HepG2 (cell line): ENCODE results near the gene SLC2A4. TPM values are rescaled to one million over a fixed set of nuclear protein-coding genes. Genes with fewer than 3 reads are reported as not detected.

Experiments used
- ATAD3A ChIP-seq: sonication (generic); formaldehyde crosslinking; IDR thresholded peaks from 2 replicates; pipeline ENCODE4 v1.4.0; 2020; ENCODE audit warnings: missing genetic modification reagents
- ATF2 ChIP-seq: sonication (generic); formaldehyde crosslinking; IDR thresholded peaks from 2 replicates; pipeline ENCODE4 v1.4.0; 2020; ENCODE audit warnings: missing genetic modification reagents
- HINFP ChIP-seq: sonication (generic); formaldehyde crosslinking; IDR thresholded peaks from 2 replicates; pipeline ENCODE4 v1.4.0; 2020; ENCODE audit warnings: low read depth, mild to moderate bottlenecking, missing genetic modification reagents
- KAT2B ChIP-seq: fragments of 150-350 bp; IDR thresholded peaks from 2 replicates; pipeline ENCODE4 v1.6.1; 2014; ENCODE audit warnings: low read depth, low read length, borderline replicate concordance
- MLLT10 ChIP-seq: sonication (generic); formaldehyde crosslinking; IDR thresholded peaks from 2 replicates; pipeline ENCODE4 v1.4.0; 2020; ENCODE audit warnings: missing genetic modification reagents
- PREB ChIP-seq: sonication (generic); formaldehyde crosslinking; IDR thresholded peaks from 2 replicates; pipeline ENCODE4 v1.4.0; 2020; ENCODE audit warnings: missing genetic modification reagents
- RELA ChIP-seq: sonication (generic); formaldehyde crosslinking; IDR thresholded peaks from 2 replicates; pipeline ENCODE4 v1.4.0; 2020; ENCODE audit warnings: missing genetic modification reagents
- SKI ChIP-seq: fragments of 450-650 bp; IDR thresholded peaks from one replicate; pipeline ENCODE4 v1.6.1; 2018; ENCODE audit warnings: mild to moderate bottlenecking; ENCODE audit not compliant: partially characterized antibody
- SP140L ChIP-seq: sonication (generic); formaldehyde crosslinking; IDR thresholded peaks from 2 replicates; pipeline ENCODE4 v1.4.0; 2020; ENCODE audit warnings: missing genetic modification reagents, borderline replicate concordance
- TBP ChIP-seq: sonication (generic); formaldehyde crosslinking; IDR thresholded peaks from 2 replicates; pipeline ENCODE4 v1.5.0; 2020; ENCODE audit warnings: missing genetic modification reagents
- ZBTB40 ChIP-seq, 2 experiments: fragments of 450-650 bp in 1 of 2; sonication (generic) in 1 of 2; formaldehyde crosslinking in 1 of 2; IDR thresholded peaks; 2 replicates each; pipeline versions ENCODE4 v1.6.1 to v1.8.0; 2016 to 2022; ENCODE audit warnings: antibody characterized with exemption in 1 of 2, mild to moderate bottlenecking in 1 of 2, missing genetic modification reagents in 1 of 2
- ZNF292 ChIP-seq: sonication (generic); formaldehyde crosslinking; IDR thresholded peaks from 2 replicates; pipeline ENCODE4 v1.8.1; 2022; ENCODE audit warnings: mild to moderate bottlenecking, low read depth, missing genetic modification reagents, borderline replicate concordance
- ZNF605 ChIP-seq: sonication (generic); formaldehyde crosslinking; IDR thresholded peaks from 2 replicates; pipeline ENCODE4 v1.8.0; 2022; ENCODE audit warnings: mild to moderate bottlenecking, missing genetic modification reagents
- ZNF678 ChIP-seq: sonication (generic); formaldehyde crosslinking; IDR thresholded peaks from 2 replicates; pipeline ENCODE4 v1.4.0; 2020; ENCODE audit warnings: mild to moderate bottlenecking, missing genetic modification reagents
- ZNF773 ChIP-seq: sonication (generic); formaldehyde crosslinking; IDR thresholded peaks from 2 replicates; pipeline ENCODE4 v1.4.0; 2020; ENCODE audit warnings: missing genetic modification reagents, borderline replicate concordance
- polyA plus RNA-seq, 8 experiments: library from polyadenylated mRNA; depleted of rRNA in 3 of 8; stranded (reverse) in 7 of 8; unstranded in 1 of 8; fragments of >200 nt; fragmentation: Illumina TruSeq in 4 of 8; extraction: Trizol in 4 of 8; gene quantifications; 2 replicates each; pipeline versions ENCODE4 v1.2.1 to v1.2.3, GENCODE V29; 2011 to 2016; ENCODE audit warnings: low read depth in 4 of 8, missing spikeins in 1 of 8, mixed read lengths in 1 of 8; ENCODE audit not compliant: insufficient read depth in 1 of 8
- total RNA-seq, 5 experiments: library from RNA; depleted of rRNA; stranded (reverse); fragments of >200 nt; fragmentation: Illumina TruSeq; extraction: Trizol; gene quantifications; 2 replicates each; pipeline ENCODE4 v1.2.3, GENCODE V29; 2016; ENCODE audit warnings: low read depth in 1 of 5

SLC2A4 gene
- total and polyA plus RNA-seq, 2 of the 13 experiments (the other 11 are each of a cell fraction or from before 2014, with no cell fraction given): 4.9 to 5.8 TPM

GRCh38 chr17:7234083-7234951, 47.2 kb upstream of the SLC2A4 start, which contains the start of gene DVL2 (continued):
- TF ChIP-seq PREB (CRISPR knock-in tag): 0 out of 2 replicates have a peak, but pooled peaks have one; percentile 21
- TF ChIP-seq KAT2B: no peak
- TF ChIP-seq ATAD3A (CRISPR knock-in tag): no peak
- no peak for TF ChIP-seq ZNF292 (CRISPR knock-in tag)
- peak; percentile 37; the same call in 1 of the 2 replicates for TF ChIP-seq ATF2 (CRISPR knock-in tag)
- TF ChIP-seq MLLT10 (CRISPR knock-in tag): no peak
- no peak for TF ChIP-seq HINFP (CRISPR knock-in tag)
- no peak for TF ChIP-seq TBP
- TF ChIP-seq ZBTB40 (IDR thresholded peaks at IDR 0.05): no peak
- TF ChIP-seq ZBTB40 (CRISPR knock-in tag; IDR thresholded peaks at IDR 0.05): peak; percentile 77; the same call in 1 of the 2 replicates
- no peak for TF ChIP-seq SP140L (CRISPR knock-in tag)
- TF ChIP-seq ZNF773: peak; percentile 52; the same call in 1 of the 2 replicates
- TF ChIP-seq ZNF605 (CRISPR knock-in tag): 0 out of 2 replicates have a peak, but pooled peaks have one; percentile 46
- 0 out of 2 replicates have a peak, but pooled peaks have one; percentile 17 for TF ChIP-seq ZNF678 (CRISPR knock-in tag)
- TF ChIP-seq RELA (CRISPR knock-in tag): no peak
- TF ChIP-seq SKI: peak; percentile 77
